Measurements from ENCODE around the gene ENG.

Gene ENG

DNA sequence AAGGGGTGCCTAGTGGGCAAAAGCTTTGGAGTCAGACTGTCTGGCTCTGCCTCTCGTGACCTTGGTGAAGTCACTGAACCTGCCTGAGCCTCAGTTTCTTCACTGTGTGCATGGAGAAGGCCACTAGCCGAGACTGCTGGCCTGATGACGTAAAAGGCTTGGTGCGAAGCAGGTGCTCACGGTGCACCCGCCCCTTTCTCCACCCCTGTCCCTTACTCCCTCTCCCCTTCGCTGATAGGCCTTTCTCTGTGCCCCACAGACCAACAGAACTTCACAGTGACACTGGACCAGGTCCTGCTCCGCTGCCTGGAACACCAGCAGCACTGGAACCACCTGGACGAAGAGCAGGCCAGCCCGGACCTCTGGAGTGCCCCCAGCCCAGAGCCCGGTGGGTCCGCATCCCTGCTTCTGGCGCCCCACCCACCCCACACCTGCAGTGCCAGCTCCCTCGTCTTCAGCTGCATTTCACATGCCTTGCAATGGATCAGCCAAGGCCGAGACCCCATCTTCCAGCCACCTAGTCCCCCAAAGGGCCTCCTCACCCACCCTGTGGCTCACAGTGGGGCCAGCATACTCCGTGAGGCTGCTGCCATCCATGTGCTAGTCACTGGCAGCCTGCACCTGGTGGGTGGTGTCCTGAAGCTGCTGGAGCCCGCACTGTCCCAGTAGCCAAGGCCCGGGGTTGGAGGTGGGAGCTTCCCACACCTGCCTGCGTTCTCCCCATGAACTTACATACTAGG, 41.4 kb downstream of the ENG start:
- no peak for DNase-seq

DNA sequence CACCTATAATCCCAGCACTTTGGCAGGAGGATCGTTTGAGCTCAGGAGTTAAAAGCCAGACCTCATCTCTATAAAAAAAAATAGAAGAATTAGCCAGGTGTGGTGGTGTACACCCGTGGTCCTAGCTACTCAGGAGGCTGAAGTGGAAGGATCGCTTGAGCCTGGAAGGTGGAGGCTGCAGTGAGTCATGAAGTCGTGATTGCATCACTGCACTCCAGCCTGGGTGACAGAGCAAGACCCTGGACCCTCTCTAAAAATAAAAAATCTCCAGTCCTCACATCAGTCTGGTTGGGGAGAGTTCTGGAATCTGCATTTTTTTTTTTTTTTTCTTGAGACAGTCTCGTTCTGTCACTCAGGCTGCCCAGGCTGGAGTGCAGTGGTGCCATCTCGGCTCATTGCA, 42.4 kb downstream of the ENG start:
- DNase-seq, result no peak

DNA sequence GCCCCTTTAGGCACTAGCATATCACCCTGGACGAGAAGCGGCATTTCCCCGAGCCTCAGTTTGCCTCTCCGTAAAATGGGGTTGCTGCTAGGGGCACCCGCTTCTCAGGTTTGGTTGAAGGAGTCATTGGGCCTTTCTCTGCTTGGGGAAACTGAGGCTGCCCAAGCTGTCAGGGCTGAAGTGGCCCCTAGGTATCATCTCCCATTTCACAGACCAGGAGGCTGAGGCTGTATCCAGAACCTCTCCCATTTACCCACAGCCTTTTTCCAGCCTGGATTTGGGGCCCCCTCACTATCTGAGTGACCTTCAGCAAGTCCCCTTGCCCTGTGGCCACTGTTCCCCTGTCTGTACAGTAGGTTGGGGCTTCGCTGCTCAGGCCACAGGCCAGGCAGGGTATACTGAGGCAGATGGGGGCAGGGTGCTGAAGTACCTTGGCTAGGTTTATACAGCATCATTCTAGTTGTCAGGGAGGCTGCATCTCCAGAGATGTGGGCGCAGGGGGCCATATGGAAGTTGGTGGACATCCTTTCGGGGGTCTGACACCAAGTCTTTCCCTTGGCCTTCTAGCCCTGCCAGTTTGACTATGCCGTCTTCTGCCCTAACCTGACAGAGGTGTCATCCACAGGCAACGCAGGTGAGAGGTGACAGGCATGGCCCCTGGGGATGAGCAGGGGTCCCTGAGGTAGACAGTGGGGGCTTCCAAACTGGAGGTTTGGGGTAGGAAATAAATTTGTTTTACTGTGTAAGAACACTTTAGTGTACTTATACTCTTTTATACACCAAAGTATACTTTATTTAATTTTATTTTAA, 43.9 kb downstream of the ENG start:
- DNase-seq, result no peak

- DNase-seq, result no peak
Measured at GRCh38 chr9:127809540-127810377, 44.7 kb downstream of the ENG start.

DNA sequence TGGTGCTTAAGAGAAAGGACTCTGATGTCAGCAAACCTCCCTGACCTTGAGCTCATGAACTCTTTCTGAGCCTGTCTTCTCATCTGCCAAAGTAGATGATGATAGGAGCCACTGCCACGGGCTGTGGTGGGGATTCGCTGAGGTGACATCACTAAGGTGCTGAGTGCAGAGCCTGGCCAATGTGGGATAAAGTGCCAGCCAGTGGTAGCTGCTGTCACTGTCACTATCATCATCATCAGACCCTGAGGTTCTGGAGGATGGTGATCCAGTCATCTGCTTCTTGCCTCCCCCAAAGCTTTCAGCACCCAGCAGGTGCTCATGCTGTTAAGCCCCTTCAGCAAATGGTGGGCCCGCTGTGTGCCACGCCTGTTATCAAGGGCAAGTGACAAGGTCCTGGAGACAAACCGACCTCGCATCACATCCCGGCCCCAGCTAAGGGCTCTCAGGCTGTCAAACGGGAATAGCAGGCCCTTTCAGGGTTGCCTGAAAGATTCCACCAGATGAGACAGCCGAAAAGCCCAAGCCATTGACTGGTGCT, 45.4 kb downstream of the ENG start:
- DNase-seq, result no peak

DNA sequence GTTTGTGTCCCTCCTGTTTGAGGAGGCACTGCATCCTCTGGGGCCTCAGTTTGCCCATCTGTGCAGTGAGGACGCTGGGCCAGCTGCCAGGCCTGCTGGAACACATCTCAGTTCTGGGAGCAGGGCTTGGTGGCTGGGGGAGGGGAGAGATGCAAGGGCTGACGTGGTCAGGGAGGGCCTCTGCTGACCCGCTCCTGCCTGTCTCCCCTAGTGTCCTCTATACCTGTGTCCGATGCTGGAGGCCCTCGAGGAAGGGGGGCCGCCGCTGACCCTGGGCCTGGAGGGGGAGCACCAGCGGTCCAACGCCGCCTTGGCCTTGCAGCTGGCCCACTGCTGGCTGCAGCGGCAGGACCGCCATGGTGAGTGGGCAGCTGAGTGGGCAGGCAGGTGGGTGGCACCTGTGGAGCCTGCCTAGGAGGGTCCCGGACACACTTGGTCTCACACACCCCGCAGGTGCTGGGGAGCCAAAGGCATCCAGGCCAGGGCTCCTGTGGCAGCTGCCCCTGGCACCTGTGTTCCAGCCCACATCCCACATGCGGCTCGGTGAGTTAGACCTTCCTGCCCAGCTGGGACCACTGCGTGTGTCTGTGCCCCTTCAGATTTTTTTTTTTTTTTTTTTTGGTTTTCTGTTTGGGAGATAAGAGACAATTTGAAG, 46.0 kb downstream of the ENG start:
- no peak for DNase-seq

- no peak for DNase-seq
Measured at GRCh38 chr9:127806871-127807270, 47.6 kb downstream of the ENG start.

DNA sequence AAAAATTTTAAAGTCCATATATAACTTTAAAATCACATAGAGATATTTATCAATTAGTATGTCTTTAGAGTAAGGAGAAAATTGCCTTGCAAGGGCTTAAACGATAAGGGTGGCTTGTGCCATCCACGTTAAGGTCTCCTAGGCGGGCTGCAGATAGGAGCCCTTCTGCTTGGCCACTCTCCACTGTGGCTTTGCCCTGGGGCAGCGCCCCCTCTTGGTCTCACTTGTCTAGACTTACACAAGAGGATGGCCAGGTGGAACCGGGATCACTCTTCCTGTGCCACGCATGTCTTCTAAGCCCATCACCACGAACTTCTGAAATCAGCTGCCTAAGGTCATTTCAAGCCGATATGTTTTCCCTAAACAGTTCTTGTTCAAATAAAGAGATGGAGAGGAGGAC, 48.8 kb downstream of the ENG start:
- DNase-seq, result no peak

DNA sequence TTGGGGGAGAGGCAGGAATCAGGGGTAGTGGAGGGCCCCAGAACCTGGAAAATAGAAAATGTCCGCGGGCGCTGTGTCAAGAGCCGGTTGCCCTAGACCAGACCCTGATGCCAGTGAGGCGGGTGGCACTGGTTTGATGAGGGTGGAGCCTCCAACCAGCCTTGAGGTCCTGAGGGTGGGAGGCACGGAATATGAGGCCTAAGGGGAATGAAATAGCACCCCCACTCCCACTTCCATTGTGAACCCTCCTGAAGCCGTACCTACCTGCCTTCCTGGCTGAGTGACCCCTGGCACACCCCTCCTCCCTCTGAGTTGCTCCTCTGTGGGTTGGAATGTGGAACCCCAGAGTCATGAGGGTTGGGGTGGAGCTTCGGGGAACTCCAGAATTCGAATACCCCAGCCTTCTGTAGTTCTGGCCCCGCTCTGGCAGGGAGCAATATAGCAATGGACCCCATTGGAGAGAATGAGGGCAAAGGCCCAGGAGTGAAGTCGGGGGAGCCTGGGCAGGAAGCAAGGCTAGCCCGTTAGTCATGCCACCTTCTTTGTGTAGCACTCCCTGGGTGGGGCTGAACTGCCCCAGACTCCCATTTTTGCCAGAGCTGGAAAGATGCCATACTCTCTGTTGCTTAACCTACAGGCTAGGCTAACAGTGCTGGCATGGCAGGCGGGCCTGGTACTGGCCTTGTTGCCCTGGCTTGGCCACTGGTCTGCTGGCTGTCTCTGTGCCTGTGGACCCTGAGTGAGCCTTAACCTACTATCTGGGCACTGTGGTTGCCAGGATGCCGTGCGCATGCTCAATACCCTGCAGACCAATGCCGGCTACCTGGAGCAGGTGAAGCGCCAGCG, 50.7 kb downstream of the ENG start:
- DNase-seq, result no peak

DNA sequence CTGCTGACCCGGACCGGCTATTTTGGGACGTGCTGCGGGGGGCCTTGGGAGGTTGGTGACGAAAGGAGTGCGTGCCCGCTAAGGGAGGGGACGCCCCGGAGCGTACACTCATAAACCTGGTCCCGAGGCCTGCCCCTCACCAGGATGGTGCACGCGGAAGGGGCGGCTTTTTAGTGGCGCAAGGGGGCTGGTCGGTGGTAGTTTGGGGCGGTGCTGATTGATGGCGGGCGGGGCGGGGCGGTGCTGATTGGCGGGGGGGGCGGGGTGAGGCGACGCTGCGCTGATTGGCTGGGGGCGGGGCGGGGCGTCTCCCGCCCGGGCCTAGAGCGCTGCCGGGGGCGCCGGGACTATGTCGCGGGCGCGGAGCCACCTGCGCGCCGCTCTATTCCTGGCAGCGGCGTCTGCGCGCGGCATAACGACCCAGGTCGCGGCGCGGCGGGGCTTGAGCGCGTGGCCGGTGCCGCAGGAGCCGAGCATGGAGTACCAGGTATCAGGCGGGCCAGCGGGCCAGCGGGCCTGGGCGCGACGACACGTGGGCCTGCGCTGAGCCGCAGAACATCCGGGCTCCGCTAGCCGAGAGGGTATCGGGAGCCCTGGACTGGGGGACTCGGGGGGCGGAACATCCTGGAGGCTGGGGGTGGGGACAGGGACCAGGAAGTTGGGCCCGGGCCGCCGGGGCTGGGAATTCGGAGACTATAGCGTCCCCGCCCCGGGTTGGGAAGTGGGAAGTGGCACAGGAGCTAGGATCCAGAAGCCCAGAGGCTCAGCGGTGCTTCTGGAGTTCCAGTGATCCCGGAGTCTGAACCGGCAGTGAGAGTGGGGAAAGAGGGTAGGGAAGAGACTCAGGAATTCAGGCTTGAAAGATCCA, 51.6 kb downstream of the ENG start, which contains the start of gene FPGS:
Gene FPGS (plus strand): TSS at position 307 of the 868 bp plus-strand sequence. CDS start 43 bp downstream, at position 350.
- peak; percentile 76 for DNase-seq

- no peak for DNase-seq
Measured at GRCh38 chr9:127801955-127802575, 52.4 kb downstream of the ENG start.

DNA sequence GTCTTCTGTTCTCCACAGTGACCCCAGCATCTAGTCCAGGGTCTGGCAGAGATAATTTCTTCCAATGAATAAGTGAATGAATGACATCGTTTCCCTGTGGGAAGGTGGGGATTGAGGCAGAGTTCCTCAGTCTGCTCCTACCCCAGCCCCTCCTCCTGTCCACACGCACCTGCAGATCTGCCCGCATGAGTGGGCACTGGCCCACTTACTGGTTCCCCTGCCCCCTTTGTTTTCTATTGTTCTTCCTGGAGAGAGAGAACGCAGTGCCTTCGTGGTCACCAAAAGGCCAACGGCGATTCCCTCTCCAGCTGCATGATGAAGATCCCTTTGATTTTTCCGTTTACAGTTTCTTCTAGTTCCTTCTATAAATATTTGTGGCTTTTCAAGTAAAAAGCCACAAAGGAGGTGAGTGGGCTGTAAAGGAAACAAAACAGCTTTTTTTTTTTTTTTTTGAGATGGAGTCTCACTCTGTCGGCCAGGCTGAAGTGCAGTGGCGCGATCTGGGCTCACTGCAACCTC, 57.5 kb downstream of the ENG start:
- no peak for DNase-seq

GRCh38 chr9:127796225-127796813, 58.1 kb downstream of the ENG start:
- no peak for DNase-seq

DNA sequence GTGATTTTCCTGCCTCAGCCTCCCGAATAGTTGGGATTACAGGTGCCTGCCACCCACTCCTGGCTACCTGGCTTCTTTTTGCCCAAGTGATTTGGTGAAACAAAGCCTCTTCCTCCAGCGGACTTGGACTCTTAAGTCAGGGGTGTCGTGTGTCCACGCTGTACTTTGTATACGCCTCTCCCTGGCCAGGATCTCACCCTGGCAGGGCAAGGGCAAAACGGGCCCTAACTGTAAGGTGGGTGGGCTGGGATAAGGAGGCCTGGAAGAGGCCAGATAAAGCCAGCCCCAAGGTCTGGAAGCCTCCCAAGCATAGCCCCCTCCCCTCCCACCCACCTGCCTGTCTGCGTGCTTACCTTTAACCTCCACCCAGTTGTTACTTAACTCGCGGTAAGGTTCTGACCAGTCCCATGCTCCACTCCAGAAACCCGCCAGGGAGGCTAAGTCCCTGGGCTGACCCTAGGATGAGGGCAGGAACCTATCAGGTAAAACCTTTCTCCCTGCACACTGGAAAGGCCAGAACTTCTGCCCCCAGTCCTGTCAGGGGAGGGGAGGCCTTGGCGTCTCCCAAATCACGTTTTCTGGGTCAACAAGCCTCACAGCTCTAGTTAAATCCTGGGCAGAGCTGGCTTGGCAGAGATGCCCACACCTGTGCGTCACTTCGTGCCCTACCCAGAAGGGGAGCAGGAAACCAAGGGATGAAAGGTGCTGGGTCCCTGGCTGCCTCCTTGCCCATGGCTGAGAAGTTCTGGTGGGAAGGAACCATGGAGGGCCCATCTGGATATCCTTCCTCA, 60.3 kb downstream of the ENG start:
- no peak for DNase-seq

DNA sequence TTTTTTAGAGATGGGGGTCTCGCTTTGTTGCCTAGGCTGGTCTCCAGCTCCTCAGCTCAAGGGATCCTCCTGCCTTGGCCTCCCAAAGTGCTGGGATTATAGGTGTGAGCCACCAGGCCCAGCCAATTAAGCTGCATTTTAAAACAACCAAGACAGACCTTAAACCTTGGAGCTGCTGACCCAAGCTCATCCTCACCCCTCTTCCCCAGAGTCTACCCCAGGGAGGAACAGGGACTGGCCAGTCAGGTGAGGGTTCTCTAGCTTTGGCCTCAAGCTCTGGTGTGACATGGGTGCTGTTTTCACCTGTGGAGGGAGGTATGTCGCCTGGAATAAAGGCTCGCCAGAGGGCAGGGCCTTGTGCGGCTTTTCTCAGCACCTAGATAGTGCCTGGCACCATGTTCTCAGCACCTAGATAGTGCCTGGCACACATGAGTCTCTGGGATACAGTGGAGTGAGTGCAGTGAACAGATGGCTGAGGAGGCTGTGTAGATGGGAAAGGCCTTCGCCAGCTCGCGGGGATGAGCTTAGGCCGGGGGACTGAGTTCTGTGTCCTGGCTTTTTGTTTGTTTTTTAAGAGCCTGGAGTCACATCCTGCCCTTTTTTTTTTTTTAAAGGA, 61.3 kb downstream of the ENG start:
- no peak for DNase-seq

GRCh38 chr9:127792417-127793031, 61.9 kb downstream of the ENG start:
- DNase-seq, result no peak

GRCh38 chr9:127791085-127791484, 63.4 kb downstream of the ENG start:
- no peak for DNase-seq

Data from activated gamma-delta T cell (primary cell).